ENCODE data around the gene ADGRG3. TPM values are rescaled to one million over a fixed set of nuclear protein-coding genes. Genes with fewer than 3 reads are reported as not detected.
A peak's percentile ranks its signal among the peaks of the same experiment; 100 is the strongest.

ADGRG3 gene
- total and polyA plus RNA-seq, 9 of the 15 experiments (the other 6 are each of a cell fraction or from before 2014, with no cell fraction given) = 0.09 to 0.52 (median 0.14) TPM; not detected in 3

GRCh38 chr16:57648581-57649442 is 19.3 kb upstream of the ADGRG3 start (continued):
- TF ChIP-seq, protein P1, sequence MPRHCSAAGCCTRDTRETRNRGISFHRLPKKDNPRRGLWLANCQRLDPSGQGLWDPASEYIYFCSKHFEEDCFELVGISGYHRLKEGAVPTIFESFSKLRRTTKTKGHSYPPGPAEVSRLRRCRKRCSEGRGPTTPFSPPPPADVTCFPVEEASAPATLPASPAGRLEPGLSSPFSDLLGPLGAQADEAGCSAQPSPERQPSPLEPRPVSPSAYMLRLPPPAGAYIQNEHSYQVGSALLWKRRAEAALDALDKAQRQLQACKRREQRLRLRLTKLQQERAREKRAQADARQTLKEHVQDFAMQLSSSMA (CRISPR knock-in tag; IDR thresholded peaks at IDR 0.05) = no peak
- TF ChIP-seq FOXM1 (IDR thresholded peaks at IDR 0.05; ENCODE audit: low read depth) (no peak), FOXM1 (CRISPR knock-in tag; IDR thresholded peaks at IDR 0.05; ENCODE audit: low read depth) (no peak), MYNN (IDR thresholded peaks at IDR 0.05) (peak; percentile 77), MYNN (CRISPR knock-in tag; IDR thresholded peaks at IDR 0.05) (no peak), NEUROD1 (IDR thresholded peaks at IDR 0.05; ENCODE audit: borderline replicate concordance, low read depth, low read length, partially characterized antibody) (peak; percentile 69)
- TF ChIP-seq, protein P2, sequence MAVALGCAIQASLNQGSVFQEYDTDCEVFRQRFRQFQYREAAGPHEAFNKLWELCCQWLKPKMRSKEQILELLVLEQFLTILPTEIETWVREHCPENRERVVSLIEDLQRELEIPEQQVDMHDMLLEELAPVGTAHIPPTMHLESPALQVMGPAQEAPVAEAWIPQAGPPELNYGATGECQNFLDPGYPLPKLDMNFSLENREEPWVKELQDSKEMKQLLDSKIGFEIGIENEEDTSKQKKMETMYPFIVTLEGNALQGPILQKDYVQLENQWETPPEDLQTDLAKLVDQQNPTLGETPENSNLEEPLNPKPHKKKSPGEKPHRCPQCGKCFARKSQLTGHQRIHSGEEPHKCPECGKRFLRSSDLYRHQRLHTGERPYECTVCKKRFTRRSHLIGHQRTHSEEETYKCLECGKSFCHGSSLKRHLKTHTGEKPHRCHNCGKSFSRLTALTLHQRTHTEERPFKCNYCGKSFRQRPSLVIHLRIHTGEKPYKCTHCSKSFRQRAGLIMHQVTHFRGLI (CRISPR knock-in tag; IDR thresholded peaks at IDR 0.05) = no peak

DNA sequence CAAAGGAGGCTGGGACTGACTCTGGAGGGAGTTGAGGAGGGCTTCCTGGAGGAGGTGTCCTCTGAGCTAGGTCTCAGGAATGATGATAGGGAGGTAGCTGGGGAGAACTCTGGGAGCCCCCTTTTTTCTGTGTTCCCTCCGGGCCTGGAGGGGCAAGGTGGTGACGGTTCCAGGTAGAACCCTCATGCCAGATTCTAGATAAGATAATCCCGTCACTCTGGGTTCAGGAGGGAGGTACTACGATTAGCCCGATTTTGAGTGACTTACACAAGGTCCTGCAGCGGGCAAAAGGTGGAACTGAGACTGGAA is 18.7 kb upstream of the ADGRG3 start:
- Histone ChIP-seq H3K9me3 (replicated peaks; ENCODE audit: control insufficient read depth, insufficient read depth, low read depth, low read length) (peaks cover 3% of the 10 kb centered on the region), H4K20me1 (replicated peaks; ENCODE audit: control insufficient read depth, insufficient read depth, low read length) (peaks cover 7% of the 10 kb centered on the region; the same call in 1 of the 2 replicates), H3K4me2 (ENCODE audit: insufficient read depth, low read length) (no peak overlapping the region), H3K4me3 (no peak overlapping the region), H2AFZ (ENCODE audit: low read depth, low read length) (no peak overlapping the region), H3K36me3 (ENCODE audit: control insufficient read depth, insufficient read depth, low read length) (no peaks in the 10 kb centered on the region), H3K4me1 (replicated peaks in 1 of 2; ENCODE audit: control insufficient read depth in 2 of 2, insufficient read depth in 2 of 2, low read length in 2 of 2) (peaks cover 0 to 17% of the 10 kb centered on the region in 2 experiments; a peak in 2 of 5 replicates), H3K79me2 (ENCODE audit: control insufficient read depth, insufficient read depth, low read length) (no peaks in the 10 kb centered on the region), H3K9ac (ENCODE audit: insufficient read depth in 1 of 2, low read depth in 2 of 2, low read length in 2 of 2) (no peak overlapping the region), H3K27me3 (ENCODE audit: control insufficient read depth in 2 of 2, insufficient read depth in 2 of 2, low read length in 2 of 2) (peaks cover 0 to 4% of the 10 kb centered on the region in 2 experiments; a peak in 2 of 5 replicates), H3K9me1 (ENCODE audit: control insufficient read depth, insufficient read depth, low read length) (no peaks in the 10 kb centered on the region), H3K27ac (ENCODE audit: extremely low read depth, low read depth, low read length) (no peak overlapping the region)
- no TSS peak for BruUV-seq (replicated peaks)
- POLR2A ChIA-PET = interaction anchor here (0.7 kb wide), 1 partner anchor 66 kb away, joined by 3 read pairs; no protein-coding TSS in a partner anchor
- CTCF ChIA-PET (ENCODE audit: low intra/inter-chr PET ratio) = interaction anchor here (0.6 to 4.4 kb wide), 14 partner anchors 22 to 214 kb away, joined by 3 to 65 read pairs (median 4); partner anchors contain the start of gene KATNB1
- in situ Hi-C loops (cut with MboI) (loop anchor here (5.0 kb wide), 1 partner anchor 62 kb away; no protein-coding TSS in a partner anchor), intact Hi-C loops (cut with micrococcal nuclease) (loop anchor here (1.0 to 10.0 kb wide), 7 partner anchors 49 to 347 kb away; partner anchors contain the start of gene KATNB1)
- FAIRE-seq (no peak), ATAC-seq (no peak), DNase-seq (ENCODE audit: extremely low read depth in 1 of 4, low spot score in 3 of 4) (no peak)
- 9% methylated on average over 5 of the region's 6 CpGs for WGBS (ENCODE audit: insufficient coverage, low coverage, missing lambda C conversion rate)
- TF ChIP-seq GTF3C2 (IDR thresholded peaks at IDR 0.05; ENCODE audit: borderline replicate concordance, extremely low read depth, insufficient read length) = peak; percentile 57
- no peak for TF ChIP-seq ZNF518B (CRISPR knock-in tag; IDR thresholded peaks at IDR 0.05)
- TF ChIP-seq KHSRP (IDR thresholded peaks at IDR 0.05) = no peak
- 0 out of 2 replicates have a peak, but pooled peaks have one; percentile 61 for TF ChIP-seq PTBP1 (IDR thresholded peaks at IDR 0.05; ENCODE audit: low read depth, low read length)
